ENCODE measurements around the gene PSMF1. TPM values are rescaled to one million over a fixed set of nuclear protein-coding genes. Genes with fewer than 3 reads are reported as not detected.

The PSMF1 gene
- total RNA-seq, 1 donor from 2014 or later = 133 TPM

DNA sequence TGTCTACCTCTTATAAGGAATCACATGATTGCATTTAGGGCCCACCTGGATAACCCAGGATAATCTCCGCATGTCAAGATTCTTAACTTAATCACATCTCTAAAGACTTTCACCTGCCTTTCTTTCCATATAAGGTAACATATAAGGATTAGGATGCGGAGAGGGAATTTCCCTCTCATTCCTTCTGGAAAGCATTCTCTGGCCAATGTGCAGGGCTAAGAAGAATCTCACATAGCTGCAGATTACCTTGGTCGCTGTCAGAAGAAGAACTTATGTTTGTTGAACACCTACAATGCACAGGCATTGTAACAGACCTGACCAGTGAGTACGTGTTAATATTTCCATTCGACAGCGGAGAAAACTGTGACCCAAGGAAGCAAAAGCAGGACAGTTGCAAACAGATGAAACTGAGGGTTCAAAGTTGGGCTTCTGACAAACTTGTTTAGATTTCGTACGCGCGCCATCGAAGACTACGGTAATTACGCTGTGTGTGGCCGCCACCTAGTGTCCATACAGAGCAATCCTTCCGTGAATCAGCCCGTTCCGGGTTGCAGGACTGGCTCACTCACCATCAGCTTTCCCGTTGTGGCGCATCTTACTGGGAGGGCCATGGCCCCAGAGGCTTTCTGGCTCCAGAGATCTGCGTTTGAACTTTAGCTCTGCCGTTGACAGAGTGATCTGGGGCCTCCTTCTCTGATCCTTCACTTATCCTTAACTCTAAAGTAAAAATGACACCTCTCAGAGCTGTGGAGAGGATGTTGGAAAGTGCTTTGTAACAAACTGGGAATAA, 94.4 kb downstream of the PSMF1 start:
- FAIRE-seq = no peak
- peaks cover 35% of the 10 kb centered on the region for H3K27me3 ChIP-seq (ENCODE audit: insufficient read depth, low read length)
- H3K4me3 Mint-ChIP-seq (ENCODE audit: unreplicated experiment) = no peak overlapping the region

DNA sequence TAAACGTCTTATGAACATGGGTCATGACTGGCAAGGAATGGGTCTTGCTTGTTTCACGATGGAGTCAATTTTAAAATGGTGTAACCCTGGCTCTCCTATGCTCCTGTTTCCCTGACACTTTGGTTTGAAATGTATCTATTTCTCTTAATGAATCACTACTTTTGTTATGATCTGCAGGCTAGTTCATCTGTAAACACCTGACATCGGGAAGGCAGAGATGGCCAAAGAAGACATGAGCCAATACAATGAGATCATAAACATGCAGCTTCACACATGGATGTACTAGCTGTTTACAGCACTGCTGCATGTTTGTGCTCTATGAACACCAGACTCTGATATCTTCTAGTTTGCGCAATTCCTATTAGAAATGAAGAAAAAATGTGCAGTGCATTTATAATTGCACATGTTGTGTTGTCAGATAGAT, 96.4 kb downstream of the PSMF1 start:
- Mint-ChIP-seq H3K4me1 (ENCODE audit: low read depth, unreplicated experiment) (no peaks in the 10 kb centered on the region), H3K36me3 (ENCODE audit: low read depth, unreplicated experiment) (no peaks in the 10 kb centered on the region)
- no peak for TF ChIP-seq EZH2 (IDR thresholded peaks at IDR 0.05; ENCODE audit: insufficient read depth, low read length)
- TF ChIP-seq CTCF (IDR thresholded peaks at IDR 0.05; ENCODE audit: insufficient read depth, low read depth, low read length) = no peak

More for the DNA sequence above, 94.4 kb downstream of the PSMF1 start:
- Histone ChIP-seq H3K79me2 (ENCODE audit: insufficient read depth, low read length) (no peaks in the 10 kb centered on the region), H3K36me3 (ENCODE audit: insufficient read depth, low read length) (no peaks in the 10 kb centered on the region), H2AFZ (ENCODE audit: low read depth, low read length) (peak overlapping the region; percentile 71), H3K9me3 (ENCODE audit: insufficient read depth, low read depth, low read length) (no peaks in the 10 kb centered on the region), H3K4me1 (ENCODE audit: insufficient read depth, low read length) (no peaks in the 10 kb centered on the region), H3K4me3 (ENCODE audit: insufficient read depth, low read depth, low read length) (no peak overlapping the region), H3K27ac (ENCODE audit: low read depth, low read length) (no peak overlapping the region), H3K9ac (ENCODE audit: low read length) (no peak overlapping the region), H4K20me1 (ENCODE audit: insufficient read depth, low read length) (no peaks in the 10 kb centered on the region), H3K4me2 (ENCODE audit: low read length) (peak overlapping the region; percentile 53)
- H3K27ac Mint-ChIP-seq (ENCODE audit: unreplicated experiment) = no peak overlapping the region
- peaks cover 29% of the 10 kb centered on the region for H3K27me3 Mint-ChIP-seq (ENCODE audit: low read depth, unreplicated experiment)
- peak; percentile 46 for DNase-seq (ENCODE audit: low read depth)
- TF ChIP-seq EZH2 (IDR thresholded peaks at IDR 0.05; ENCODE audit: insufficient read depth, low read length) = no peak
- peak; percentile 81 for TF ChIP-seq CTCF (IDR thresholded peaks at IDR 0.05; ENCODE audit: insufficient read depth, low read depth, low read length)
- no peaks in the 10 kb centered on the region for H3K4me1 Mint-ChIP-seq (ENCODE audit: low read depth, unreplicated experiment)
- no peaks in the 10 kb centered on the region for H3K9me3 Mint-ChIP-seq (ENCODE audit: unreplicated experiment)
- no peaks in the 10 kb centered on the region for H3K36me3 Mint-ChIP-seq (ENCODE audit: low read depth, unreplicated experiment)

More for the DNA sequence above, 96.4 kb downstream of the PSMF1 start:
- Mint-ChIP-seq H3K9me3 (ENCODE audit: unreplicated experiment) (no peaks in the 10 kb centered on the region), H3K27ac (ENCODE audit: unreplicated experiment) (no peak overlapping the region), H3K4me3 (ENCODE audit: unreplicated experiment) (no peak overlapping the region), H3K27me3 (ENCODE audit: low read depth, unreplicated experiment) (peaks cover 17% of the 10 kb centered on the region)
- no peak for DNase-seq (ENCODE audit: low read depth)
- H3K4me3 ChIP-seq (ENCODE audit: insufficient read depth, low read depth, low read length) = no peak overlapping the region
- H3K4me2 ChIP-seq (ENCODE audit: low read length) = no peak overlapping the region
- H3K27me3 ChIP-seq (ENCODE audit: insufficient read depth, low read length) = peaks cover 19% of the 10 kb centered on the region
- no peak overlapping the region for H3K27ac ChIP-seq (ENCODE audit: low read depth, low read length)
- H4K20me1 ChIP-seq (ENCODE audit: insufficient read depth, low read length) = no peaks in the 10 kb centered on the region
- no peak overlapping the region for H2AFZ ChIP-seq (ENCODE audit: low read depth, low read length)
- no peaks in the 10 kb centered on the region for H3K36me3 ChIP-seq (ENCODE audit: insufficient read depth, low read length)
- FAIRE-seq = no peak
- H3K9ac ChIP-seq (ENCODE audit: low read length) = no peak overlapping the region
- no peaks in the 10 kb centered on the region for H3K4me1 ChIP-seq (ENCODE audit: insufficient read depth, low read length)
- H3K9me3 ChIP-seq (ENCODE audit: insufficient read depth, low read depth, low read length) = no peaks in the 10 kb centered on the region
- H3K79me2 ChIP-seq (ENCODE audit: insufficient read depth, low read length) = no peaks in the 10 kb centered on the region
